NT2/D1 (cell line): ENCODE results near the gene LRRC25.

Experiments used
- SUZ12 ChIP-seq: IDR thresholded peaks from 2 replicates; pipeline ENCODE4 v1.6.1; 2011; ENCODE audit not compliant: insufficient read length, insufficient read depth; ENCODE audit errors: extremely low read depth
- YY1 ChIP-seq: IDR thresholded peaks from 2 replicates; pipeline ENCODE4 v1.6.1; 2011; ENCODE audit not compliant: insufficient read length, insufficient read depth
- ZNF274 ChIP-seq: IDR thresholded peaks from 2 replicates; pipeline ENCODE4 v1.6.1; 2011; ENCODE audit warnings: mild to moderate bottlenecking, low read depth, low read length

GRCh38 chr19:18379803-18380747, 17.3 kb downstream of the LRRC25 start:
- no peak for TF ChIP-seq ZNF274
- TF ChIP-seq SUZ12 = no peak
- no peak for TF ChIP-seq YY1
